K562 (cell line): ENCODE data around the gene CDH6. TPM values are rescaled to one million over a fixed set of nuclear protein-coding genes. Genes with fewer than 3 reads are reported as not detected.

Experiments
- ATAC-seq: fragments of 200-7000 bp; cut with Tn5 transposase; 3 replicates; pipeline ENCODE4 v1.9.1; 2020; ENCODE audit warnings: moderate library complexity
- BruUV-seq: library from RNA; stranded (reverse); fragments of 400-500 nt; replicated peaks from 2 replicates; lab custom pipeline; 2021; lab: Mats Ljungman, UMichigan
- CTCF ChIA-PET: fragments of 300-600 bp; formaldehyde crosslinking; extraction: SDS; loops from one replicate; lab custom pipeline; 2021; ENCODE audit warnings: low intra/inter-chr PET ratio; lab: Yijun Ruan, JAX
- POLR2A ChIA-PET: fragments of 300-600, 350-650 bp; sonication (Branson Sonifier 250); formaldehyde crosslinking; extraction: SDS; loops from one replicate; lab custom pipeline; 2021; ENCODE audit warnings: antibody characterized with exemption, inconsistent platforms; lab: Yijun Ruan, JAX
- DNase-seq, 4 experiments: peaks; one replicate each; pipeline versions ENCODE4 v3.0.0 to v3.0.0-alpha.2; 2011 to 2018; ENCODE audit warnings: low spot score in 3 of 4, mixed read lengths in 3 of 4; ENCODE audit errors: extremely low read depth in 1 of 4
- FAIRE-seq: peaks from 2 replicates; lab custom pipeline; 2011; peaks lifted over from hg19 to GRCh38; lab: Jason Lieb, UNC
- H2AFZ ChIP-seq: 2 replicates; pipeline ENCODE4 v1.6.0; 2011; ENCODE audit warnings: low read depth, low read length, control low read depth, inconsistent platforms
- H3K27ac ChIP-seq: fragments of 200-600 bp; 3 replicates; pipeline ENCODE4 v1.8.0; 2011; ENCODE audit warnings: low read depth, mild to moderate bottlenecking, control low read depth, inconsistent platforms, low read length, moderate library complexity, mixed read lengths; ENCODE audit errors: extremely low read depth
- H3K27me3 ChIP-seq, 2 experiments: fragments of 300-600 bp in 1 of 2; 2 replicates in 1 of 2; 3 replicates in 1 of 2; pipeline versions ENCODE4 v1.6.0 to v1.8.0; 2011; ENCODE audit warnings: inconsistent platforms in 2 of 2, low read length in 2 of 2, mild to moderate bottlenecking in 1 of 2, mixed read lengths in 1 of 2, moderate library complexity in 1 of 2; ENCODE audit not compliant: control insufficient read depth in 2 of 2, insufficient read depth in 2 of 2
- H3K36me3 ChIP-seq: fragments of 300-600 bp; 3 replicates; pipeline ENCODE4 v1.8.0; 2011; ENCODE audit warnings: mild to moderate bottlenecking, low read length, inconsistent platforms; ENCODE audit not compliant: control insufficient read depth, insufficient read depth
- H3K4me1 ChIP-seq, 2 experiments: fragments of 200-600 bp in 1 of 2; replicated peaks in 1 of 2; 2 replicates in 1 of 2; 3 replicates in 1 of 2; pipeline versions ENCODE4 v1.5.1 to v1.8.0; 2011; ENCODE audit warnings: inconsistent platforms in 2 of 2, low read length in 2 of 2, mild to moderate bottlenecking in 1 of 2, mixed read lengths in 1 of 2, moderate library complexity in 1 of 2; ENCODE audit not compliant: control insufficient read depth in 2 of 2, insufficient read depth in 2 of 2
- H3K4me2 ChIP-seq: 2 replicates; pipeline ENCODE4 v1.6.1; 2011; ENCODE audit warnings: low read length, control low read depth, inconsistent platforms, mixed read lengths; ENCODE audit not compliant: insufficient read depth
- H3K4me3 ChIP-seq: fragments of 200-600 bp; sonication (generic), shearing (Covaris generic); 2 replicates; pipeline ENCODE4 v1.5.1; 2016; ENCODE audit warnings: control low read depth, inconsistent platforms
- H3K79me2 ChIP-seq: fragments of 200-600 bp; 3 replicates; pipeline ENCODE4 v1.8.0; 2011; ENCODE audit warnings: low read length, inconsistent platforms; ENCODE audit not compliant: control insufficient read depth, insufficient read depth
- H3K9ac ChIP-seq, 2 experiments: 2 replicates each; pipeline versions ENCODE4 v1.6.0 to v1.6.1; 2011; ENCODE audit warnings: low read depth in 2 of 2, low read length in 2 of 2, control low read depth in 1 of 2, inconsistent platforms in 1 of 2, mild to moderate bottlenecking in 1 of 2, mixed read lengths in 1 of 2; ENCODE audit not compliant: insufficient read depth in 1 of 2
- H3K9me1 ChIP-seq: one replicate; pipeline ENCODE4 v1.6.0; 2011; ENCODE audit warnings: inconsistent platforms, mild to moderate bottlenecking, low read length, moderate library complexity; ENCODE audit not compliant: control insufficient read depth, insufficient read depth
- H3K9me3 ChIP-seq: replicated peaks from 2 replicates; pipeline ENCODE4 v1.5.1; 2011; ENCODE audit warnings: low read depth, low read length, inconsistent platforms; ENCODE audit not compliant: control insufficient read depth, insufficient read depth
- H4K20me1 ChIP-seq: replicated peaks from 2 replicates; pipeline ENCODE4 v1.6.1; 2011; ENCODE audit warnings: low read length, inconsistent platforms, mixed read lengths; ENCODE audit not compliant: control insufficient read depth, insufficient read depth
- ATF7 ChIP-seq: fragments of 450-650 bp; IDR thresholded peaks from 2 replicates; pipeline ENCODE4 v1.7.1; 2014; ENCODE audit warnings: mild to moderate bottlenecking, moderate library complexity
- BACH1 ChIP-seq: fragments of 200-800 bp; sonication (Bioruptor generic); IDR thresholded peaks from 2 replicates; pipeline ENCODE4 v1.6.1; 2016; ENCODE audit warnings: missing genetic modification characterization, missing compliant biosample characterization
- ELF4 ChIP-seq: fragments of 450-650 bp; formaldehyde crosslinking; IDR thresholded peaks from 2 replicates; pipeline ENCODE4 v1.4.0; 2022; ENCODE audit warnings: missing genetic modification characterization
- EZH2 ChIP-seq: IDR thresholded peaks from 2 replicates; pipeline ENCODE4 v1.6.1; 2012; ENCODE audit warnings: low read depth, mild to moderate bottlenecking, inconsistent platforms, low read length, borderline replicate concordance
- FOXA1 ChIP-seq: fragments of 450-650 bp; IDR thresholded peaks from 2 replicates; pipeline ENCODE4 v1.6.1; 2016; ENCODE audit warnings: mild to moderate bottlenecking, borderline replicate concordance
- GATAD2A ChIP-seq: fragments of 450-650 bp; IDR thresholded peaks from 2 replicates; pipeline ENCODE4 v1.6.1; 2017
- HDAC8 ChIP-seq: fragments of 450-650 bp; IDR thresholded peaks from 2 replicates; pipeline ENCODE4 v1.6.1; 2016; ENCODE audit warnings: mild to moderate bottlenecking, missing genetic modification characterization, moderate library complexity, missing compliant biosample characterization
- KAT7 ChIP-seq: sonication (generic); formaldehyde crosslinking; IDR thresholded peaks from 2 replicates; pipeline ENCODE4 v1.8.0; 2022; ENCODE audit warnings: missing genetic modification reagents, mild to moderate bottlenecking, borderline replicate concordance
- NCOA4 ChIP-seq: fragments of 450-650 bp; IDR thresholded peaks from 2 replicates; pipeline ENCODE4 v1.6.1; 2018; ENCODE audit warnings: mild to moderate bottlenecking; ENCODE audit not compliant: partially characterized antibody
- PHF8 ChIP-seq: fragments of 200-600 bp; sonication (generic); IDR thresholded peaks from 2 replicates; pipeline ENCODE4 v1.6.1; 2012; ENCODE audit warnings: mixed run types, mild to moderate bottlenecking, inconsistent platforms, low read length, moderate library complexity, borderline replicate concordance
- PHTF2 ChIP-seq: fragments of 250-450 bp; sonication (Bioruptor Pico); IDR thresholded peaks from 2 replicates; pipeline ENCODE4 v1.5.0; 2021; ENCODE audit warnings: mild to moderate bottlenecking
- RNF2 ChIP-seq: sonication (generic); IDR thresholded peaks from 2 replicates; pipeline ENCODE4 v1.6.1; 2016
- SETDB1 ChIP-seq: IDR thresholded peaks from one replicate; pipeline ENCODE4 v1.6.1; 2012; ENCODE audit warnings: low read length, control low read depth, inconsistent platforms
- SPI1 ChIP-seq: IDR thresholded peaks from 2 replicates; pipeline ENCODE4 v1.6.1; 2011; ENCODE audit warnings: low read depth, low read length, control low read depth, borderline replicate concordance
- TFAM ChIP-seq: fragments of 250-450 bp; sonication (Bioruptor Pico); conservative IDR thresholded peaks from 2 replicates; pipeline ENCODE4 v1.5.0; 2021; ENCODE audit warnings: mild to moderate bottlenecking, moderate library complexity
- UBTF ChIP-seq, 2 experiments: IDR thresholded peaks; 2 replicates each; pipeline ENCODE4 v1.6.1; 2012; ENCODE audit warnings: improper control_type of control experiment in 2 of 2, low read depth in 2 of 2, low read length in 2 of 2, borderline replicate concordance in 1 of 2
- WGBS: fragments of 100-300 bp; shearing (Covaris generic); methylation state at CpG from one replicate; pipeline ENCODE4 v1.1.6; 2016; ENCODE audit warnings: low coverage, mixed read lengths; ENCODE audit not compliant: insufficient coverage; ENCODE audit errors: missing lambda C conversion rate; 5-methylcytosine and 5-hydroxymethylcytosine counted together
- in situ Hi-C: fragments of 300-500 bp; cut with MboI; formaldehyde crosslinking; loops from 4 replicates; pipeline ENCODE4 v1.15.0; 2018; ENCODE audit warnings: inconsistent platforms, mixed read lengths
- intact Hi-C: fragments of 100-400 bp; cut with micrococcal nuclease; formaldehyde crosslinking; loops from 2 replicates; pipeline ENCODE4 v1.14.2; 2022
- polyA plus RNA-seq, 8 experiments: library from polyadenylated mRNA; depleted of rRNA in 4 of 8; stranded (reverse) in 5 of 8; unstranded in 3 of 8; fragments of >200 nt; fragmentation: Nextera tagmentation in 2 of 8; fragmentation: Illumina TruSeq in 1 of 8; extraction: Ambion mirVana in 2 of 8; extraction: Trizol in 1 of 8; gene quantifications; 2 replicates each; pipeline versions ENCODE4 v1.2.1 to v1.2.3, GENCODE V29; 2011 to 2014; ENCODE audit warnings: inconsistent platforms in 1 of 8, missing spikeins in 1 of 8
- total RNA-seq, 7 experiments: library from RNA; depleted of rRNA in 6 of 7; stranded (reverse); fragments of >200 nt in 6 of 7; fragmentation: Illumina TruSeq in 2 of 7; extraction: Trizol in 2 of 7; gene quantifications; 2 replicates each; pipeline versions ENCODE4 v1.2.1 to v1.2.3, GENCODE V29; 2011 to 2021; ENCODE audit warnings: low replicate concordance in 1 of 7

The CDH6 gene
- total and polyA plus RNA-seq, 9 of the 15 experiments (the other 6 are each of a cell fraction or from before 2014, with no cell fraction given) = not detected

GRCh38 chr5:31229266-31229665 is 35.8 kb downstream of the CDH6 start:
- BruUV-seq = no TSS peak
- ATAC-seq (no peak), DNase-seq (no peak), FAIRE-seq (no peak)
- Histone ChIP-seq H3K4me2 (no peak overlapping the region), H3K9me3 (no peaks in the 10 kb centered on the region), H3K4me1 (no peaks in the 10 kb centered on the region), H3K36me3 (no peaks in the 10 kb centered on the region), H3K27ac (no peak overlapping the region), H3K4me3 (no peak overlapping the region), H4K20me1 (no peaks in the 10 kb centered on the region), H3K27me3 (no peaks in the 10 kb centered on the region), H2AFZ (no peak overlapping the region), H3K9ac (no peak overlapping the region), H3K79me2 (no peaks in the 10 kb centered on the region), H3K9me1 (no peaks in the 10 kb centered on the region)
- intact Hi-C loops = no loop called here
- ChIA-PET CTCF (no interaction called here), POLR2A (no interaction called here)
- 0% methylated on average over 2 of the region's 2 CpGs for WGBS
- in situ Hi-C loops = no loop called here
- TF ChIP-seq SPI1 = 0 out of 2 replicates have a peak, but pooled peaks have one; percentile 9
- no peak for TF ChIP-seq PHTF2

GRCh38 chr5:31231177-31231838 is 37.8 kb downstream of the CDH6 start:
- under 1% methylated on average over 6 of the region's 6 CpGs for WGBS
- H3K79me2 ChIP-seq = no peaks in the 10 kb centered on the region
- in situ Hi-C loops (no loop called here), intact Hi-C loops (no loop called here)
- no peak overlapping the region for H3K4me3 ChIP-seq
- H3K4me1 ChIP-seq = no peaks in the 10 kb centered on the region
- CTCF ChIA-PET = no interaction called here
- H3K9me3 ChIP-seq = no peaks in the 10 kb centered on the region
- POLR2A ChIA-PET = interaction anchor here (0.5 kb wide), 1 partner anchor 455 kb away, joined by 3 read pairs; no protein-coding TSS in a partner anchor
- FAIRE-seq = no peak
- H3K9ac ChIP-seq = no peak overlapping the region
- ATAC-seq = no peak
- no peak overlapping the region for H3K27ac ChIP-seq
- no TSS peak for BruUV-seq
- no peaks in the 10 kb centered on the region for H3K27me3 ChIP-seq
- H3K9me1 ChIP-seq = no peaks in the 10 kb centered on the region
- no peak overlapping the region for H2AFZ ChIP-seq
- H4K20me1 ChIP-seq = no peaks in the 10 kb centered on the region
- no peaks in the 10 kb centered on the region for H3K36me3 ChIP-seq
- no peak for DNase-seq
- H3K4me2 ChIP-seq = no peak overlapping the region
- TF ChIP-seq RNF2 = no peak
- no peak for TF ChIP-seq ELF4
- no peak for TF ChIP-seq TFAM (CRISPR knock-in tag)
- TF ChIP-seq EZH2 = no peak
- no peak for TF ChIP-seq FOXA1
- no peak for TF ChIP-seq UBTF (IDR thresholded peaks at IDR 0.05; ENCODE audit: borderline replicate concordance in 1 of 2, low read depth in 2 of 2, low read length in 2 of 2)
- TF ChIP-seq BACH1 (tag) = no peak
- TF ChIP-seq KAT7 (CRISPR knock-in tag) = no peak
- TF ChIP-seq HDAC8 (tag) = no peak
- TF ChIP-seq NCOA4 = no peak
- no peak for TF ChIP-seq GATAD2A
- no peak for TF ChIP-seq SETDB1
- no peak for TF ChIP-seq PHF8
- TF ChIP-seq ATF7 = no peak
